ENCODE measurements around the gene FRMPD1. TPM values are rescaled to one million over a fixed set of nuclear protein-coding genes. Genes with fewer than 3 reads are reported as not detected.

Gene FRMPD1
- total and polyA plus RNA-seq, 2 donors (not counting 1 experiment from before 2014, with no cell fraction given), result not detected

DNA sequence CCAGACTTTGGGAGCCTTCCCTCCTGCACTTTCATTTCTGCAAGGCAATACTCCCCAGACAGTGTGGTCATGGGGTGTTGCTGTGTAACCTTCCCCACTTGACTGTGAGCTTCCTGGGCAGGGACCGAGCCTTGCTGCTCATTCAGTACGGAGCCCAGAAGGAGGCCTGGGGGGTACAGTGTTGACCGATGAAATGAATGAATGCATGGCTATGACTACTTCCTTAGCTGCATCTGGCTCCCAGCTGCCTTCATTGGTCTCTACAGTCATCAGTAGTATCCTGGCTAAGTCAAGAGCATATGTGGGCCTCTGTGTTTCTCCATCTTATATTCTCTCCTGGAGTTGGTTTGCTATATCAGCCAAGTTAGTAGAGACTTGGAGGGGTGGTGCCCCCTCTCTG is 9.9 kb downstream of the FRMPD1 start:
- H3K36me3 ChIP-seq (ENCODE audit: control insufficient read depth, insufficient read depth, low read length), result no peaks in the 10 kb centered on the region
- H3K27me3 ChIP-seq (ENCODE audit: control insufficient read depth, insufficient read depth, low read length), result peaks cover 29% of the 10 kb centered on the region
- no peak overlapping the region for H3K4me3 ChIP-seq (replicated peaks in 1 of 4; ENCODE audit: control extremely low read depth in 1 of 4, insufficient read depth in 1 of 4, low read depth in 3 of 4, low read length in 4 of 4)
- H3K9ac ChIP-seq (ENCODE audit: insufficient read depth, low read length), result no peak overlapping the region
- H3K79me2 ChIP-seq (ENCODE audit: control insufficient read depth, insufficient read depth, low read length), result no peaks in the 10 kb centered on the region
- no peak overlapping the region for H3K4me2 ChIP-seq (ENCODE audit: extremely low read depth, insufficient read depth, low read length)
- H3K4me1 ChIP-seq (ENCODE audit: control insufficient read depth, extremely low read depth, insufficient read depth, low read length), result no peaks in the 10 kb centered on the region
- no peak overlapping the region for H3K27ac ChIP-seq (ENCODE audit: insufficient read depth, low read length)
- DNase-seq (ENCODE audit: low read depth in 2 of 2), result no peak
- H4K20me1 ChIP-seq (ENCODE audit: control insufficient read depth, extremely low read depth, insufficient read depth, low read length), result no peaks in the 10 kb centered on the region
- H3K9me3 ChIP-seq (ENCODE audit: control insufficient read depth, insufficient read depth, low read depth, low read length), result no peaks in the 10 kb centered on the region
- no peak overlapping the region for H2AFZ ChIP-seq (ENCODE audit: low read length)
- TF ChIP-seq, protein P1, sequence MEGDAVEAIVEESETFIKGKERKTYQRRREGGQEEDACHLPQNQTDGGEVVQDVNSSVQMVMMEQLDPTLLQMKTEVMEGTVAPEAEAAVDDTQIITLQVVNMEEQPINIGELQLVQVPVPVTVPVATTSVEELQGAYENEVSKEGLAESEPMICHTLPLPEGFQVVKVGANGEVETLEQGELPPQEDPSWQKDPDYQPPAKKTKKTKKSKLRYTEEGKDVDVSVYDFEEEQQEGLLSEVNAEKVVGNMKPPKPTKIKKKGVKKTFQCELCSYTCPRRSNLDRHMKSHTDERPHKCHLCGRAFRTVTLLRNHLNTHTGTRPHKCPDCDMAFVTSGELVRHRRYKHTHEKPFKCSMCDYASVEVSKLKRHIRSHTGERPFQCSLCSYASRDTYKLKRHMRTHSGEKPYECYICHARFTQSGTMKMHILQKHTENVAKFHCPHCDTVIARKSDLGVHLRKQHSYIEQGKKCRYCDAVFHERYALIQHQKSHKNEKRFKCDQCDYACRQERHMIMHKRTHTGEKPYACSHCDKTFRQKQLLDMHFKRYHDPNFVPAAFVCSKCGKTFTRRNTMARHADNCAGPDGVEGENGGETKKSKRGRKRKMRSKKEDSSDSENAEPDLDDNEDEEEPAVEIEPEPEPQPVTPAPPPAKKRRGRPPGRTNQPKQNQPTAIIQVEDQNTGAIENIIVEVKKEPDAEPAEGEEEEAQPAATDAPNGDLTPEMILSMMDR (conservative IDR thresholded peaks at IDR 0.05 in 1 of 2, IDR thresholded peaks at IDR 0.05 in 1 of 2; ENCODE audit: low read depth in 1 of 2, low read length in 2 of 2), result no peak
- no peak for TF ChIP-seq EZH2 (IDR thresholded peaks at IDR 0.05; ENCODE audit: low read length, missing control alignments)

DNA sequence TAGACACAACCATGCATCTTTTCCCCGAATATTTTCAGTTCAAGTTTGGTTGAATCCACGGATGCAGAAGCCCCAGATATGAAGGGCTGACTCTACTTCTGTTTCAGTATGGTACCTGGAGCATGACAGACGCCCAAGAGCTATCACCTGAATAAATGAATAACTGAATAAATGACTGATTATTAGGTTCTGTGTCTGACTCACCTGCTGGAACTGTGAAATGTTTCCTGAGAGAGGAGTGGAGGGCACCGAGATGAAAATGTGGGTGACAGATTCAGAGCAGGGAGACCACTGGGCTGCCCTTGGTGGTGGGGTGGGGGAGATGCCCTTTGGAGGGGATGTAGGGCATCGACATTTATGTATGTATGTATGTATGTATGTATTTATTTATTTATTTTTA is 13.2 kb downstream of the FRMPD1 start:
- Histone ChIP-seq H3K9ac (ENCODE audit: insufficient read depth, low read length) (no peak overlapping the region), H4K20me1 (ENCODE audit: control insufficient read depth, extremely low read depth, insufficient read depth, low read length) (no peaks in the 10 kb centered on the region), H3K9me3 (ENCODE audit: control insufficient read depth, insufficient read depth, low read depth, low read length) (no peaks in the 10 kb centered on the region), H2AFZ (ENCODE audit: low read length) (no peak overlapping the region), H3K36me3 (ENCODE audit: control insufficient read depth, insufficient read depth, low read length) (no peaks in the 10 kb centered on the region), H3K27me3 (ENCODE audit: control insufficient read depth, insufficient read depth, low read length) (peaks cover 31% of the 10 kb centered on the region), H3K4me2 (ENCODE audit: extremely low read depth, insufficient read depth, low read length) (no peak overlapping the region), H3K4me3 (replicated peaks in 1 of 4; ENCODE audit: control extremely low read depth in 1 of 4, insufficient read depth in 1 of 4, low read depth in 3 of 4, low read length in 4 of 4) (no peak overlapping the region), H3K79me2 (ENCODE audit: control insufficient read depth, insufficient read depth, low read length) (no peaks in the 10 kb centered on the region), H3K27ac (ENCODE audit: insufficient read depth, low read length) (no peak overlapping the region), H3K4me1 (ENCODE audit: control insufficient read depth, extremely low read depth, insufficient read depth, low read length) (no peaks in the 10 kb centered on the region)
- TF ChIP-seq, protein P1 (conservative IDR thresholded peaks at IDR 0.05 in 1 of 2, IDR thresholded peaks at IDR 0.05 in 1 of 2; ENCODE audit: low read depth in 1 of 2, low read length in 2 of 2), result no peak
- no peak for TF ChIP-seq EZH2 (IDR thresholded peaks at IDR 0.05; ENCODE audit: low read length, missing control alignments)
- no peak for DNase-seq (ENCODE audit: low read depth in 2 of 2)

DNA sequence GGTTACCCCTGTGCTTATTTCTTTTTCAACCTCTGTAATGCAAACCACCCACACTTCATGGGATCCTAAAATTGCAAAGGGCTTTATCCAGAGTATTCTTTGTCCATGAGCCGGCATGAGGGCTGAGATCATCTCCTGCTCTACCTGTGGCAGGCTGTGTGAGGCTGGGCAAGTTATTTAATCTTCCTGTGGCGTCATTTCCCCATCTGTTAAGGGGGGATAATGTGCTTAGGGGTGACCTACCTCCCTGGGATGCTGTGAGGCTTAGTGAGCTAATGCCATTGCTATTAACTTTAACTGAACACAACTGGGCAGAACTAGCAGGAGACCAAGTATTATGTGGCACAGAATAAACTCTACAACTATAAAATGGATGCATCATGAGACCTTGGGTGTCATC is 17.0 kb downstream of the FRMPD1 start:
- H3K27me3 ChIP-seq (ENCODE audit: control insufficient read depth, insufficient read depth, low read length), result peaks cover 21% of the 10 kb centered on the region
- no peaks in the 10 kb centered on the region for H4K20me1 ChIP-seq (ENCODE audit: control insufficient read depth, extremely low read depth, insufficient read depth, low read length)
- no peak overlapping the region for H3K9ac ChIP-seq (ENCODE audit: insufficient read depth, low read length)
- no peaks in the 10 kb centered on the region for H3K4me1 ChIP-seq (ENCODE audit: control insufficient read depth, extremely low read depth, insufficient read depth, low read length)
- no peaks in the 10 kb centered on the region for H3K79me2 ChIP-seq (ENCODE audit: control insufficient read depth, insufficient read depth, low read length)
- no peak for DNase-seq (ENCODE audit: low read depth in 2 of 2)
- H3K27ac ChIP-seq (ENCODE audit: insufficient read depth, low read length), result no peak overlapping the region
- H3K36me3 ChIP-seq (ENCODE audit: control insufficient read depth, insufficient read depth, low read length), result no peaks in the 10 kb centered on the region
- no peak overlapping the region for H3K4me3 ChIP-seq (replicated peaks in 1 of 4; ENCODE audit: control extremely low read depth in 1 of 4, insufficient read depth in 1 of 4, low read depth in 3 of 4, low read length in 4 of 4)
- no peak overlapping the region for H2AFZ ChIP-seq (ENCODE audit: low read length)
- H3K4me2 ChIP-seq (ENCODE audit: extremely low read depth, insufficient read depth, low read length), result no peak overlapping the region
- no peaks in the 10 kb centered on the region for H3K9me3 ChIP-seq (ENCODE audit: control insufficient read depth, insufficient read depth, low read depth, low read length)
- TF ChIP-seq EZH2 (IDR thresholded peaks at IDR 0.05; ENCODE audit: low read length, missing control alignments), result no peak
- TF ChIP-seq, protein P1 (conservative IDR thresholded peaks at IDR 0.05 in 1 of 2, IDR thresholded peaks at IDR 0.05 in 1 of 2; ENCODE audit: low read depth in 1 of 2, low read length in 2 of 2), result no peak

All from fibroblast of lung (primary cell).